CD14-positive monocyte (primary cell): ENCODE measurements around the gene FBRS. TPM values are rescaled to one million over a fixed set of nuclear protein-coding genes. Genes with fewer than 3 reads are reported as not detected.

Source experiments
- DNase-seq, 3 donors: peaks; one replicate each; pipeline ENCODE4 v3.0.0-alpha.2; 2011 to 2022
- H2AFZ ChIP-seq: 2 replicates; pipeline ENCODE4 v1.6.0; 2012; ENCODE audit warnings: mild to moderate bottlenecking, low read depth, low read length, inconsistent platforms; ENCODE audit not compliant: insufficient read depth, poor library complexity, severe bottlenecking
- H3K27ac ChIP-seq, 2 donors: 1 replicate in 1 of 2; 2 replicates in 1 of 2; pipeline ENCODE4 v1.5.1; 2012 to 2013; ENCODE audit warnings: low read length in 2 of 2, control low read depth in 1 of 2, inconsistent platforms in 1 of 2, low read depth in 1 of 2, mild to moderate bottlenecking in 1 of 2
- H3K27me3 ChIP-seq, 2 donors: one replicate each; pipeline versions ENCODE4 v1.6.0 to v1.6.1; 2011 to 2013; ENCODE audit warnings: low read length in 2 of 2; ENCODE audit not compliant: control insufficient read depth in 2 of 2, insufficient read depth in 2 of 2
- H3K36me3 ChIP-seq, 2 donors: replicated peaks in 1 of 2; 1 replicate in 1 of 2; 2 replicates in 1 of 2; pipeline versions ENCODE4 v1.5.1 to v1.6.1; 2012 to 2013; ENCODE audit warnings: low read length in 2 of 2, control low read depth in 1 of 2, inconsistent platforms in 1 of 2, mild to moderate bottlenecking in 1 of 2; ENCODE audit not compliant: insufficient read depth in 2 of 2, control insufficient read depth in 1 of 2
- H3K4me1 ChIP-seq, 2 donors: 1 replicate in 1 of 2; 2 replicates in 1 of 2; pipeline versions ENCODE4 v1.5.1 to v1.6.1; 2012 to 2013; ENCODE audit warnings: low read length in 2 of 2, control low read depth in 1 of 2, inconsistent platforms in 1 of 2, mild to moderate bottlenecking in 1 of 2, moderate library complexity in 1 of 2; ENCODE audit not compliant: insufficient read depth in 2 of 2, control insufficient read depth in 1 of 2
- H3K4me2 ChIP-seq: replicated peaks from 2 replicates; pipeline ENCODE3; 2012; ENCODE audit warnings: low read length, moderate library complexity, mild to moderate bottlenecking; ENCODE audit not compliant: poor library complexity, severe bottlenecking; ENCODE audit errors: extremely low read depth
- H3K4me3 ChIP-seq, 3 experiments: fragments of 200-600 bp in 1 of 3; sonication (generic) in 1 of 3; replicated peaks in 1 of 3; 1 replicate in 2 of 3; 2 replicates in 1 of 3; pipeline ENCODE4 v1.5.1; 2011 to 2013; ENCODE audit warnings: low read length in 3 of 3, mild to moderate bottlenecking in 3 of 3, control low read depth in 2 of 3, low read depth in 2 of 3, inconsistent platforms in 1 of 3, moderate library complexity in 1 of 3
- H3K79me2 ChIP-seq: 2 replicates; pipeline ENCODE4 v1.6.0; 2012; ENCODE audit warnings: mild to moderate bottlenecking, control low read depth, inconsistent platforms, low read length, moderate library complexity; ENCODE audit not compliant: insufficient read depth
- H3K9ac ChIP-seq: 2 replicates; pipeline ENCODE4 v1.6.0; 2017; ENCODE audit warnings: low read length, mild to moderate bottlenecking; ENCODE audit not compliant: insufficient read depth, poor library complexity, severe bottlenecking
- H3K9me3 ChIP-seq, 2 donors: replicated peaks in 1 of 2; 1 replicate in 1 of 2; 2 replicates in 1 of 2; pipeline versions ENCODE4 v1.5.1 to v1.6.1; 2012 to 2013; ENCODE audit warnings: low read length in 2 of 2, control low read depth in 1 of 2; ENCODE audit not compliant: control insufficient read depth in 1 of 2, insufficient read depth in 1 of 2
- H4K20me1 ChIP-seq: 2 replicates; pipeline ENCODE4 v1.6.0; 2012; ENCODE audit warnings: mild to moderate bottlenecking, low read length, control low read depth, moderate library complexity; ENCODE audit not compliant: insufficient read depth
- H3K27ac Mint-ChIP-seq, 7 donors: one replicate each; pipeline ENCODE4 v1.8.0; 2020; ENCODE audit warnings: mild to moderate bottlenecking in 7 of 7, mixed read lengths in 7 of 7, moderate library complexity in 6 of 7, inconsistent platforms in 2 of 7
- H3K27me3 Mint-ChIP-seq, 3 donors: one replicate each; pipeline ENCODE4 v1.8.0; 2021 to 2022; ENCODE audit warnings: low read depth in 3 of 3, mild to moderate bottlenecking in 3 of 3, mixed read lengths in 3 of 3, moderate library complexity in 3 of 3, inconsistent platforms in 1 of 3
- H3K36me3 Mint-ChIP-seq, 2 donors: one replicate each; pipeline ENCODE4 v1.8.0; 2020; ENCODE audit warnings: mixed read lengths in 2 of 2, inconsistent platforms in 1 of 2, mild to moderate bottlenecking in 1 of 2
- H3K4me1 Mint-ChIP-seq: one replicate; pipeline ENCODE4 v1.8.0; 2020; ENCODE audit warnings: mild to moderate bottlenecking, mixed read lengths
- H3K4me3 Mint-ChIP-seq, 2 donors: one replicate each; pipeline ENCODE4 v1.8.0; 2020; ENCODE audit warnings: mild to moderate bottlenecking in 2 of 2, mixed read lengths in 2 of 2, moderate library complexity in 1 of 2
- H3K9me3 Mint-ChIP-seq, 7 donors: one replicate each; pipeline ENCODE4 v1.8.0; 2020 to 2022; ENCODE audit warnings: mixed read lengths in 7 of 7, mild to moderate bottlenecking in 6 of 7, moderate library complexity in 6 of 7, inconsistent platforms in 2 of 7
- WGBS: methylation state at CpG from one replicate; pipeline ENCODE4 v1.1.5; 2013; ENCODE audit warnings: missing lambda C conversion rate; ENCODE audit not compliant: insufficient coverage; 5-methylcytosine and 5-hydroxymethylcytosine counted together
- intact Hi-C, 2 donors: fragments of 100-400 bp; cut with micrococcal nuclease; formaldehyde crosslinking; loops; one replicate each; pipeline versions ENCODE4 v1.15.0 to v1.15.1; 2023
- polyA plus RNA-seq, 3 donors: library from polyadenylated mRNA; depleted of rRNA in 1 of 3; unstranded in 2 of 3; stranded (reverse) in 1 of 3; fragments of 300-500 nt in 2 of 3; fragments of >200 nt in 1 of 3; fragmentation: Illumina TruSeq in 2 of 3; gene quantifications; 1 replicate in 2 of 3; 2 replicates in 1 of 3; pipeline ENCODE4 v1.2.3, GENCODE V29; 2012 to 2021
- TF ChIP-seq, protein P1 (sequence below): fragments of 200-600 bp; IDR thresholded peaks from one replicate; pipeline ENCODE4 v1.8.0; 2022; ENCODE audit warnings: antibody characterized with exemption, mild to moderate bottlenecking

The FBRS gene
- polyA plus RNA-seq, 3 donors, result 1.4 to 44.8 (median 2.1) TPM

DNA sequence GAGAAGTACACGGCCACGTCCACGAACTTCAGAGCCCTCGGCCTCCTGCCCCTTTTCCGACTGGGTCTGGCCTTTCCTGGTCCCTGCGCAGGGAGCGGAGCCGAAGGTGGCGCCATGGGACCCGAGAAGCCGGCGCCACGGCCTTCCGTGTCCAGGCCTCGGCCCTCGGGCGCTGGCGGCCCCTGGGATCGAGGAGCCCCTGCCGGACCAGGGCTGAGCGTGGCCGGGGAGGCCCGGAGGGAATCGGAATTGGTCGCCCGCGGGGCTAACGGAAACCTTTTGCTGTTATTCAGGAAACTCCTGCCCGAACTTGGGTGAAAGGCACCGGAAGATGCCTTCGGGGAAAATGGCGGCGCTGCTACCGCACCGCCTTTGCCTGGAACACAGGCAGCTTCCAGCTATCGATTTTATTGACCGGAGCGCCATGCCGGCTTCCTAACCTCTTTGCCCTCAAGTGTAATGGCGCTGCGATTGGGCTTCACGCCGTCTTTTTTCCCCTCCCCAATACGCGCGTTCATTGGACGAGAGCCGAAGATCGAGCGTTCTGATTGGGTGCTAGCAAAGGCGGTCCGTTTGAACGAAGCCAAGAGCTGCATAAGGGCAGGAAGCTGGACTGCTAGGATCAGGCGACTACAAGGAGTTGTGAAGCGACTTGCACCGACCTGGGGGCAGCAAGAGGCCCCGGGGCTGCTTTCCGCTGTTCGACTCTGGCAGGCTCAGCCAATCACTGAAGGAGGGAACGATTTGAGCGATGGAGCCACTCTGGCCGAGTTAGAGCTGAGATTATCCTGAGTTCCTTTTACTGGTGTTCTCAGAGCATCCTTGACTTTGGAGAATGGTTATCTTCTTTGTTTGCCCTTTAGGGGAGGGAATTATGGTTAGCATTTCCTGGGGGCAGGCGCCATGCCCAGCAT is 48.0 kb upstream of the FBRS start, which contains the start of gene ZNF689:
Gene ZNF689 (minus strand): TSS at position 464 of the 914 bp plus-strand sequence. CDS start 348 bp downstream, at position 116.
- Histone ChIP-seq H3K36me3 (peaks cover 3 to 13% of the 10 kb centered on the region in 2 donors), H4K20me1 (no peaks in the 10 kb centered on the region), H2AFZ (peak within 1 kb of the TSS; percentile 97), H3K79me2 (peaks cover 41% of the 10 kb centered on the region), H3K4me3 (peak within 1 kb of the TSS; percentile 73 to 86 (median 80)), H3K9ac (peak within 1 kb of the TSS; percentile 95), H3K4me1 (peaks cover 43 to 53% of the 10 kb centered on the region in 2 donors), H3K27me3 (no peaks in the 10 kb centered on the region), H3K9me3 (no peaks in the 10 kb centered on the region), H3K4me2 (peak within 1 kb of the TSS; percentile 97), H3K27ac (peak within 1 kb of the TSS; percentile 67 to 89)
- WGBS, result under 1% methylated on average over 62 of the region's 63 CpGs
- peaks cover 12 to 26% of the 10 kb centered on the region in 2 donors for H3K36me3 Mint-ChIP-seq
- DNase-seq, result peak; percentile 94 to 95 (median 94)
- peaks cover 0 to 2% (median 0%) of the 10 kb centered on the region in 7 donors for H3K9me3 Mint-ChIP-seq
- TF ChIP-seq, protein P1, sequence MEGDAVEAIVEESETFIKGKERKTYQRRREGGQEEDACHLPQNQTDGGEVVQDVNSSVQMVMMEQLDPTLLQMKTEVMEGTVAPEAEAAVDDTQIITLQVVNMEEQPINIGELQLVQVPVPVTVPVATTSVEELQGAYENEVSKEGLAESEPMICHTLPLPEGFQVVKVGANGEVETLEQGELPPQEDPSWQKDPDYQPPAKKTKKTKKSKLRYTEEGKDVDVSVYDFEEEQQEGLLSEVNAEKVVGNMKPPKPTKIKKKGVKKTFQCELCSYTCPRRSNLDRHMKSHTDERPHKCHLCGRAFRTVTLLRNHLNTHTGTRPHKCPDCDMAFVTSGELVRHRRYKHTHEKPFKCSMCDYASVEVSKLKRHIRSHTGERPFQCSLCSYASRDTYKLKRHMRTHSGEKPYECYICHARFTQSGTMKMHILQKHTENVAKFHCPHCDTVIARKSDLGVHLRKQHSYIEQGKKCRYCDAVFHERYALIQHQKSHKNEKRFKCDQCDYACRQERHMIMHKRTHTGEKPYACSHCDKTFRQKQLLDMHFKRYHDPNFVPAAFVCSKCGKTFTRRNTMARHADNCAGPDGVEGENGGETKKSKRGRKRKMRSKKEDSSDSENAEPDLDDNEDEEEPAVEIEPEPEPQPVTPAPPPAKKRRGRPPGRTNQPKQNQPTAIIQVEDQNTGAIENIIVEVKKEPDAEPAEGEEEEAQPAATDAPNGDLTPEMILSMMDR, result no peak
- H3K4me1 Mint-ChIP-seq, result peaks cover 49% of the 10 kb centered on the region
- H3K4me3 Mint-ChIP-seq, result peak within 1 kb of the TSS; percentile 89 to 93
- intact Hi-C loops, result loop anchor here (2.0 to 10.0 kb wide), 4 partner anchors 25 to 165 kb away; partner anchors contain the start of genes ZNF768 (in 2 of the 2), SEPHS2 (in 1 of the 2), ZNF764 (in 1 of the 2) and ZNF785 (in 1 of the 2)
- H3K27ac Mint-ChIP-seq, result peak within 1 kb of the TSS; percentile 62 to 94 (median 91)
- H3K27me3 Mint-ChIP-seq, result no peaks in the 10 kb centered on the region

DNA sequence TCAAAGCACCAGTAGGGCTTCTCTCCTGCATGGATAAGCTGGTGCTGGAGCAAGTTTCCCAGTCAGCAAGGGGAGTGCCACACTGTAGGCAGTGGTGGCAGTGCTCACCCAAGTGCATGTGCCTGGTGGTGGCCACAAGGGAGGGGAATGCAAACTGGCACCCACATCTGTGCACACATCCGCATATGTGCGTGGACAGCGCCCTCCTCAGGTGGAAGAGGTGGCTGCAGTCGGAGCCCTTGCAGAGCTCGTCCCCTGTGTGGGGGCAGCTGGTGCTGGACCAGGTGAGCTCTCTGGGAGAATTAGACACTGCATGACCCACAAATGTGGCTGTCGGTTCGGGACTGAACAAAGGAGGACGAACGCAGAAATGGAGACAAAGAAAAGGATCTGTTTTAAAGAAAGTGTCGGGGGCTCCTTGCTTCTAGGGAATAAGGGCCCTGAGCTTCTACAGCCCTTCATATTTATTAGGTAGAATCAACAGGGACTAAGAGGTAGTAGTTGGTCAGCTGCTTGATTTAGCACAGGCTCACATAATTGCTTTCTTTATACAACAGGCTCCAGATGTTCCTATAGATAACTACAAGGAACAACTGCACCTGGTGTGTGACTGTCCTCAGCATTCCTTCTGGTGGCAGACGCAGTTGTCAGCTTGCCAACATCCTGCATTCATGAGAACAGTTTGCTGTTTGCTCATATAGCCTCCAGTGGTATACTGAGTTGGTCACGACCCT is 42.7 kb upstream of the FBRS start:
- intact Hi-C loops, result loop anchor here in 1 of 2 donors (10.0 kb wide), 2 partner anchors 61 to 171 kb away; partner anchors contain the start of genes SEPHS2 and ZNF764
- H3K4me3 Mint-ChIP-seq, result no peak overlapping the region

More for the DNA sequence above, 42.7 kb upstream of the FBRS start:
- Mint-ChIP-seq H3K27me3 (no peaks in the 10 kb centered on the region), H3K36me3 (no peaks in the 10 kb centered on the region), H3K9me3 (peaks cover 0 to 9% (median 0%) of the 10 kb centered on the region in 7 donors), H3K4me1 (peaks cover 23% of the 10 kb centered on the region), H3K27ac (peak overlapping the region in 1 of 7 donors; percentile 64)
- TF ChIP-seq, protein P1, result peak; percentile 87
- no peaks in the 10 kb centered on the region for H3K79me2 ChIP-seq
- H3K27ac ChIP-seq, result no peak overlapping the region
- 62% methylated on average over 6 of the region's 12 CpGs for WGBS
- no peaks in the 10 kb centered on the region for H3K27me3 ChIP-seq
- H2AFZ ChIP-seq, result no peak overlapping the region
- DNase-seq, result peak; percentile 67 to 74 (median 68)
- H3K9me3 ChIP-seq, result no peaks in the 10 kb centered on the region
- no peak overlapping the region for H3K4me2 ChIP-seq
- peaks cover 15 to 18% of the 10 kb centered on the region in 2 donors for H3K4me1 ChIP-seq
- H3K4me3 ChIP-seq, result no peak overlapping the region
- no peaks in the 10 kb centered on the region for H4K20me1 ChIP-seq
- H3K36me3 ChIP-seq, result no peaks in the 10 kb centered on the region
- H3K9ac ChIP-seq, result no peak overlapping the region
